ENCODE measurements around the gene SRP72. TPM values are rescaled to one million over a fixed set of nuclear protein-coding genes. Genes with fewer than 3 reads are reported as not detected.

SRP72 gene
- total and polyA plus RNA-seq, 2 of the 4 experiments (the other 2 are of a cell fraction) = 73.8 to 123 TPM

DNA sequence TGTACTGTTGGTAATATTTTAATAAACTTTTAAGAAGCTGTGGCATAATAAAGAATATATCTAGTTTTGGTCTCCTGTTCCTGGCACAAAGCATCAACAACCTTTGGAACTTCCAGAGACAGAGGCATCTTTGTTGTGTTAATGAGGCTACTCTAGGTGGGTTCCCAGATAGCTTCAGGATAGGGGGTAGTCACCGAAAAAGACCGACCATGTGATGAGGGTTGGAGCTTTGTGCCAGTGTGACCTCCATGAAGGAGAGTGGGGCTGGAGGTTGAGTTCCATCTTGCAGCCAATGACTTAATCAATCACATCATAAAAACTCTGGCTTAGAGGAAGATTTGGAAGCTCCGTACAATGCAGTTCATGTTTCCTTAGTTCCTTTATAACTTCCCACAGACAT, 41.9 kb upstream of the SRP72 start:
- peaks cover 2% of the 10 kb centered on the region; the same call in 1 of the 2 replicates for H3K36me3 ChIP-seq (ENCODE audit: control insufficient read depth, insufficient read depth, low read length)
- dilution Hi-C loops (cut with HindIII; ENCODE audit: low sequenced_read_pairs, unreplicated experiment) (no loop called here), intact Hi-C loops (cut with micrococcal nuclease) (loop anchor here (1.0 kb wide), 3 partner anchors 119 to 411 kb away; no protein-coding TSS in a partner anchor), in situ Hi-C loops (cut with MboI; ENCODE audit: low sequenced_read_pairs) (no loop called here)
- WGBS, 2 experiments (ENCODE audit: extremely low coverage in 2 of 2, insufficient read length in 1 of 2) = no CpG with 5 or more reads among the region's 3 CpGs
- H3K4ac ChIP-seq (ENCODE audit: low read depth, low read length) = no peak overlapping the region
- H3K4me2 ChIP-seq (ENCODE audit: low read depth, low read length) = no peak overlapping the region
- H3K4me3 ChIP-seq (ENCODE audit: insufficient read depth, low read depth, low read length) = no peak overlapping the region
- ChIA-PET POLR2A (ENCODE audit: unreplicated experiment) (no interaction called here), CTCF (interaction anchor here (1.1 kb wide), 1 partner anchor 10 kb away, joined by 8 read pairs; the partner anchor contains the start of gene PPAT)
- no peak overlapping the region for H2BK20ac ChIP-seq (ENCODE audit: low read depth, low read length)
- ATAC-seq (ENCODE audit: low read depth) (no peak), DNase-seq (no peak)
- H4K91ac ChIP-seq (ENCODE audit: insufficient read depth, low read depth, low read length) = no peak overlapping the region
- no peak overlapping the region for H3K9ac ChIP-seq (ENCODE audit: low read depth, low read length)
- H3K18ac ChIP-seq (ENCODE audit: low read depth, low read length) = no peak overlapping the region
- no peak overlapping the region for H3K27ac ChIP-seq (ENCODE audit: insufficient read depth, low read length)
- no peak overlapping the region for H2BK5ac ChIP-seq (ENCODE audit: low read depth, low read length, poor library complexity, severe bottlenecking)
- H3K56ac ChIP-seq (ENCODE audit: extremely low read depth, insufficient read depth, low read length) = no peak overlapping the region
- no peak overlapping the region for H2AK9ac ChIP-seq (replicated peaks; ENCODE audit: low read depth, low read length, poor library complexity)
- H2BK15ac ChIP-seq (ENCODE audit: low read depth, low read length) = no peak overlapping the region
- H3K23ac ChIP-seq (ENCODE audit: low read depth, low read length) = no peak overlapping the region
- H2BK120ac ChIP-seq (ENCODE audit: low read depth, low read length) = no peak overlapping the region
- H4K8ac ChIP-seq (ENCODE audit: low read depth in 2 of 2, low read length in 2 of 2) = no peak overlapping the region
- H2AFZ ChIP-seq (replicated peaks; ENCODE audit: low read length, poor library complexity) = no peak overlapping the region
- H4K5ac ChIP-seq (ENCODE audit: low read depth, low read length) = no peak overlapping the region
- H3K4me1 ChIP-seq (ENCODE audit: control insufficient read depth, insufficient read depth, low read length) = no peaks in the 10 kb centered on the region
- H4K20me1 ChIP-seq (ENCODE audit: insufficient read depth, low read length) = no peaks in the 10 kb centered on the region; the same call in none of the 2 replicates
- no TSS peak for BruUV-seq (replicated peaks)
- H3K9me1 ChIP-seq (ENCODE audit: insufficient read depth, low read length) = 0 out of 2 replicates have a peak, but pooled peaks cover 4% of the 10 kb centered on the region
- TF ChIP-seq CTCF (conservative IDR thresholded peaks at IDR 0.05; ENCODE audit: low read depth, low read length) (no peak), CEBPB (IDR thresholded peaks at IDR 0.05; ENCODE audit: low read depth, low read length) (no peak), CHD1 (IDR thresholded peaks at IDR 0.05; ENCODE audit: low read depth, low read length) (no peak), SMC3 (IDR thresholded peaks at IDR 0.05; ENCODE audit: low read depth, low read length) (no peak)
- H2AK5ac ChIP-seq (ENCODE audit: low read depth, low read length) = no peak overlapping the region
- no peaks in the 10 kb centered on the region for H3K27me3 ChIP-seq (ENCODE audit: control insufficient read depth, insufficient read depth, low read length)
- no peaks in the 10 kb centered on the region for H3K9me3 ChIP-seq (ENCODE audit: control insufficient read depth, insufficient read depth, low read length)
- H3K79me1 ChIP-seq (ENCODE audit: low read depth in 1 of 2, low read length in 2 of 2) = peaks cover 10 to 28% of the 10 kb centered on the region in 2 experiments
- H3K14ac ChIP-seq (replicated peaks; ENCODE audit: low read depth, low read length) = no peak overlapping the region

All from IMR-90 (cell line).